ENCODE measurements around the gene KIAA1755. TPM values are rescaled to one million over a fixed set of nuclear protein-coding genes. Genes with fewer than 3 reads are reported as not detected.

Gene KIAA1755
- total RNA-seq, 1 donor from 2014 or later, result 15.2 TPM

GRCh38 chr20:38245753-38246152 lies 14.8 kb downstream of the KIAA1755 start:
- intact Hi-C loops (cut with DNase I), result loop anchor here (5.0 kb wide), 1 partner anchor 52 kb away; no protein-coding TSS in a partner anchor
- Histone ChIP-seq H3K27ac (peak overlapping the region; percentile 31 to 65), H3K36me3 (peaks cover 25 to 28% of the 10 kb centered on the region in 2 donors), H3K4me3 (no peak overlapping the region), H3K27me3 (no peaks in the 10 kb centered on the region), H3K4me1 (peaks cover 0 to 9% of the 10 kb centered on the region in 2 donors), H3K9me3 (peaks cover 0 to 20% of the 10 kb centered on the region in 2 donors)
- no peak for DNase-seq (ENCODE audit: low spot score in 2 of 2)
- no peak for TF ChIP-seq CTCF (IDR thresholded peaks at IDR 0.05)

DNA sequence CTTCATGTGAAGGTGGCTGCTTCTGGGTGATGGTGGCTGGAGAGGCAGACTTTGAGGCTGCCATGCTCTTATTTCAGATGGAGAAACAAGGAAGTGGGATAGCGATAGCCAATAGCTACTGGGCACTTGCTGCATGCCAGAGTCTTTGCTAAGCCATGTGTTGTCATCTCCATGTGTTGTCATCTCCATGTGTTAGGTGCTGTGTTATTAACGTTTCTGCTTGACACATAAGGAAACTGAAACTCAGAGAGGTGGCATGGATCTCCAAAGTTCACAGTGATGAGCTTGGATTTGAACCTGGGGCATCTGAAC lies 16.9 kb downstream of the KIAA1755 start:
- no peak for DNase-seq (ENCODE audit: low spot score in 2 of 2)
- Histone ChIP-seq H3K27me3 (no peaks in the 10 kb centered on the region), H3K4me3 (no peak overlapping the region), H3K9me3 (peaks cover 0 to 20% of the 10 kb centered on the region in 2 donors), H3K36me3 (peaks cover 37 to 38% of the 10 kb centered on the region in 2 donors), H3K4me1 (peaks cover 0 to 9% of the 10 kb centered on the region in 2 donors), H3K27ac (no peak overlapping the region)
- TF ChIP-seq CTCF (IDR thresholded peaks at IDR 0.05), result no peak
- intact Hi-C loops (cut with DNase I), result no loop called here

GRCh38 chr20:38242848-38243708 lies 17.5 kb downstream of the KIAA1755 start:
- DNase-seq (ENCODE audit: low spot score in 2 of 2), result no peak
- H3K4me3 ChIP-seq, result no peak overlapping the region
- intact Hi-C loops (cut with DNase I), result no loop called here
- H3K27ac ChIP-seq, result no peak overlapping the region
- peaks cover 0 to 20% of the 10 kb centered on the region in 2 donors for H3K9me3 ChIP-seq
- peaks cover 37 to 38% of the 10 kb centered on the region in 2 donors for H3K36me3 ChIP-seq
- TF ChIP-seq CTCF (IDR thresholded peaks at IDR 0.05), result peak in 2 of 3 experiments; percentile 5 to 15
- H3K4me1 ChIP-seq, result peaks cover 0 to 9% of the 10 kb centered on the region in 2 donors
- no peaks in the 10 kb centered on the region for H3K27me3 ChIP-seq

- intact Hi-C loops (cut with DNase I), result no loop called here
- peaks cover 37 to 41% of the 10 kb centered on the region in 2 donors for H3K36me3 ChIP-seq
- peaks cover 0 to 20% of the 10 kb centered on the region in 2 donors for H3K9me3 ChIP-seq
- H3K4me1 ChIP-seq, result peaks cover 0 to 1% of the 10 kb centered on the region in 2 donors
- H3K4me3 ChIP-seq, result no peak overlapping the region
- no peak for TF ChIP-seq CTCF (IDR thresholded peaks at IDR 0.05)
- no peak for DNase-seq (ENCODE audit: low spot score in 2 of 2)
- H3K27ac ChIP-seq, result no peak overlapping the region
- no peaks in the 10 kb centered on the region for H3K27me3 ChIP-seq
Observed at GRCh38 chr20:38241201-38241600, 19.3 kb downstream of the KIAA1755 start.

GRCh38 chr20:38239441-38239840 lies 21.1 kb downstream of the KIAA1755 start:
- Histone ChIP-seq H3K27ac (no peak overlapping the region), H3K36me3 (peaks cover 35 to 41% of the 10 kb centered on the region in 2 donors), H3K27me3 (no peaks in the 10 kb centered on the region), H3K4me3 (no peak overlapping the region), H3K9me3 (peaks cover 0 to 20% of the 10 kb centered on the region in 2 donors), H3K4me1 (no peaks in the 10 kb centered on the region)
- intact Hi-C loops (cut with DNase I), result no loop called here
- DNase-seq (ENCODE audit: low spot score in 2 of 2), result no peak
- no peak for TF ChIP-seq CTCF (IDR thresholded peaks at IDR 0.05)

Measured in ascending aorta (tissue), 2 donors.